HepG2 (cell line): ENCODE results near the gene PDPK1. TPM values are rescaled to one million over a fixed set of nuclear protein-coding genes. Genes with fewer than 3 reads are reported as not detected.
"Not testable (repeated sequence)": the region's sequence is repeated elsewhere in the genome, so short reads cannot be mapped to it uniquely, and the experiment has no call there.

ENCODE experiments used
- ATAC-seq: fragments of 200-7000 bp; cut with Tn5 transposase; 3 replicates; pipeline ENCODE4 v1.9.1; 2020; ENCODE audit warnings: mild to moderate bottlenecking, moderate library complexity
- BruUV-seq: library from RNA; stranded (reverse); fragments of 400-500 nt; replicated peaks from 2 replicates; lab custom pipeline; 2021; lab: Mats Ljungman, UMichigan
- CTCF ChIA-PET: fragments of 300-600 bp; formaldehyde crosslinking; extraction: SDS; loops from one replicate; lab custom pipeline; 2021; ENCODE audit warnings: low total read pairs, inconsistent platforms, low intra/inter-chr PET ratio; lab: Yijun Ruan, JAX
- POLR2A ChIA-PET: fragments of 350-600 bp; sonication (Branson Sonifier 250); formaldehyde crosslinking; loops from one replicate; lab custom pipeline; 2020; ENCODE audit warnings: antibody characterized with exemption, inconsistent platforms; lab: Yijun Ruan, JAX
- DNase-seq: peaks from one replicate; pipeline ENCODE4 v3.0.0-alpha.2; 2015; ENCODE audit warnings: low spot score
- FAIRE-seq: peaks from 3 replicates; lab custom pipeline; 2011; peaks lifted over from hg19 to GRCh38; lab: Jason Lieb, UNC
- H2AFZ ChIP-seq: one replicate; pipeline ENCODE4 v1.6.1; 2011; ENCODE audit warnings: low read length, inconsistent platforms
- H3K27ac ChIP-seq: fragments of 300-600 bp; 3 replicates; pipeline ENCODE4 v1.8.0; 2011; ENCODE audit warnings: mixed run types, mild to moderate bottlenecking, mixed read lengths, low read length, inconsistent platforms; ENCODE audit not compliant: insufficient read depth; ENCODE audit errors: extremely low read length
- H3K27me3 ChIP-seq, 2 experiments: fragments of 200-600 bp in 1 of 2; 2 replicates in 1 of 2; 3 replicates in 1 of 2; pipeline versions ENCODE4 v1.6.0 to v1.8.0; 2011; ENCODE audit warnings: low read length in 2 of 2, mild to moderate bottlenecking in 2 of 2, moderate library complexity in 2 of 2, inconsistent platforms in 1 of 2; ENCODE audit not compliant: insufficient read depth in 2 of 2, control insufficient read depth in 1 of 2
- H3K36me3 ChIP-seq, 2 experiments: fragments of 200-600 bp in 1 of 2; replicated peaks in 1 of 2; 2 replicates in 1 of 2; 3 replicates in 1 of 2; pipeline versions ENCODE4 v1.5.1 to v1.8.0; 2011; ENCODE audit warnings: low read length in 2 of 2, inconsistent platforms in 1 of 2; ENCODE audit not compliant: insufficient read depth in 2 of 2, control insufficient read depth in 1 of 2
- H3K4me1 ChIP-seq: 2 replicates; pipeline ENCODE4 v1.5.1; 2012; ENCODE audit warnings: low read length, inconsistent platforms; ENCODE audit not compliant: insufficient read depth
- H3K4me2 ChIP-seq: 2 replicates; pipeline ENCODE4 v1.6.0; 2011; ENCODE audit warnings: low read depth, low read length, inconsistent platforms
- H3K4me3 ChIP-seq, 3 experiments: fragments of 200-600 bp in 1 of 3; sonication (generic), shearing (Covaris generic) in 1 of 3; replicated peaks in 1 of 3; 2 replicates each; pipeline ENCODE4 v1.5.1; 2011 to 2016; ENCODE audit warnings: low read length in 3 of 3, inconsistent platforms in 2 of 3, low read depth in 2 of 3, mild to moderate bottlenecking in 2 of 3, control low read depth in 1 of 3, mixed read lengths in 1 of 3; ENCODE audit not compliant: insufficient read depth in 1 of 3
- H3K79me2 ChIP-seq: one replicate; pipeline ENCODE4 v1.6.1; 2011; ENCODE audit warnings: low read length, inconsistent platforms; ENCODE audit not compliant: insufficient read depth
- H3K9ac ChIP-seq: 2 replicates; pipeline ENCODE4 v1.6.0; 2011; ENCODE audit warnings: mild to moderate bottlenecking, low read depth, low read length, inconsistent platforms; ENCODE audit not compliant: insufficient read depth
- H3K9me3 ChIP-seq: 2 replicates; pipeline ENCODE4 v1.5.1; 2012; ENCODE audit warnings: mild to moderate bottlenecking, low read length
- H4K20me1 ChIP-seq: 2 replicates; pipeline ENCODE4 v1.6.0; 2011; ENCODE audit warnings: inconsistent platforms, mild to moderate bottlenecking, low read length, moderate library complexity; ENCODE audit not compliant: insufficient read depth
- EP300 ChIP-seq, 3 experiments: sonication (generic) in 1 of 3; formaldehyde crosslinking in 1 of 3; IDR thresholded peaks; 2 replicates each; pipeline versions ENCODE4 v1.5.1 to v1.6.1; 2011 to 2020; ENCODE audit warnings: low read depth in 2 of 3, low read length in 2 of 3, borderline replicate concordance in 1 of 3, improper control_type of control experiment in 1 of 3, mild to moderate bottlenecking in 1 of 3, missing genetic modification reagents in 1 of 3, moderate library complexity in 1 of 3
- ETV5 ChIP-seq: IDR thresholded peaks from 2 replicates; pipeline ENCODE4 v1.6.1; 2018; ENCODE audit warnings: missing biosample characterization, missing genetic modification reagents, inconsistent platforms, borderline replicate concordance
- FOXA3 ChIP-seq: IDR thresholded peaks from 2 replicates; pipeline ENCODE4 v1.6.1; 2016; ENCODE audit warnings: missing genetic modification reagents, missing compliant biosample characterization
- GABPB1 ChIP-seq: IDR thresholded peaks from 2 replicates; pipeline ENCODE4 v1.6.1; 2016; ENCODE audit warnings: mild to moderate bottlenecking, missing genetic modification reagents, moderate library complexity, missing compliant biosample characterization
- GATAD1 ChIP-seq: IDR thresholded peaks from 2 replicates; pipeline ENCODE4 v1.6.1; 2016; ENCODE audit warnings: missing genetic modification reagents, missing compliant biosample characterization
- KDM5B ChIP-seq: sonication (generic); formaldehyde crosslinking; IDR thresholded peaks from 2 replicates; pipeline ENCODE4 v1.4.0; 2020; ENCODE audit warnings: missing genetic modification reagents, mild to moderate bottlenecking, borderline replicate concordance
- MIER3 ChIP-seq: IDR thresholded peaks from 2 replicates; pipeline ENCODE4 v1.6.1; 2016; ENCODE audit warnings: missing compliant biosample characterization, borderline replicate concordance
- PHF5A ChIP-seq: IDR thresholded peaks from one replicate; pipeline ENCODE4 v1.6.1; 2018; ENCODE audit warnings: low read depth, missing genetic modification reagents; ENCODE audit not compliant: unreplicated experiment
- STAG1 ChIP-seq: sonication (generic); formaldehyde crosslinking; IDR thresholded peaks from 2 replicates; pipeline ENCODE4 v1.4.0; 2020; ENCODE audit warnings: missing genetic modification reagents
- ZFX ChIP-seq: sonication (generic); formaldehyde crosslinking; IDR thresholded peaks from 2 replicates; pipeline ENCODE4 v1.4.0; 2020; ENCODE audit warnings: mild to moderate bottlenecking, low read depth, missing genetic modification reagents, moderate library complexity
- ZNF543 ChIP-seq: sonication (generic); formaldehyde crosslinking; IDR thresholded peaks from 2 replicates; pipeline ENCODE4 v1.4.0; 2020; ENCODE audit warnings: mild to moderate bottlenecking, missing genetic modification reagents
- ZNF557 ChIP-seq: sonication (generic); formaldehyde crosslinking; IDR thresholded peaks from 2 replicates; pipeline ENCODE4 v1.4.0; 2020; ENCODE audit warnings: missing genetic modification reagents
- ZNF792 ChIP-seq: IDR thresholded peaks from 2 replicates; pipeline ENCODE4 v1.6.1; 2016
- WGBS: methylation state at CpG from one replicate; pipeline ENCODE4 v1.1.6; 2017; ENCODE audit warnings: low lambda C conversion rate; 5-methylcytosine and 5-hydroxymethylcytosine counted together
- in situ Hi-C: cut with HindIII; loops from 2 replicates; pipeline ENCODE4 v1.10.0; 2017; ENCODE audit warnings: low pct_unique_long_range_greater_than_20kb; ENCODE audit not compliant: extremely low pct_ligation_motif_present
- intact Hi-C: fragments of 100-400 bp; cut with micrococcal nuclease; formaldehyde crosslinking; loops from one replicate; pipeline ENCODE4 v1.10.0; 2022; ENCODE audit not compliant: unreplicated experiment
- polyA plus RNA-seq, 8 experiments: library from polyadenylated mRNA; depleted of rRNA in 3 of 8; stranded (reverse) in 7 of 8; unstranded in 1 of 8; fragments of >200 nt; fragmentation: Illumina TruSeq in 4 of 8; extraction: Trizol in 4 of 8; gene quantifications; 2 replicates each; pipeline versions ENCODE4 v1.2.1 to v1.2.3, GENCODE V29; 2011 to 2016; ENCODE audit warnings: low read depth in 4 of 8, missing spikeins in 1 of 8, mixed read lengths in 1 of 8; ENCODE audit not compliant: insufficient read depth in 1 of 8
- total RNA-seq, 5 experiments: library from RNA; depleted of rRNA; stranded (reverse); fragments of >200 nt; fragmentation: Illumina TruSeq; extraction: Trizol; gene quantifications; 2 replicates each; pipeline ENCODE4 v1.2.3, GENCODE V29; 2016; ENCODE audit warnings: low read depth in 1 of 5
- TF ChIP-seq, protein P1 (sequence below): IDR thresholded peaks from 2 replicates; pipeline ENCODE4 v1.4.0; 2020; ENCODE audit warnings: mild to moderate bottlenecking, missing genetic modification reagents

PDPK1 gene
- total and polyA plus RNA-seq, 2 of the 13 experiments (the other 11 are each of a cell fraction or from before 2014, with no cell fraction given), result 59.6 to 129 TPM

DNA sequence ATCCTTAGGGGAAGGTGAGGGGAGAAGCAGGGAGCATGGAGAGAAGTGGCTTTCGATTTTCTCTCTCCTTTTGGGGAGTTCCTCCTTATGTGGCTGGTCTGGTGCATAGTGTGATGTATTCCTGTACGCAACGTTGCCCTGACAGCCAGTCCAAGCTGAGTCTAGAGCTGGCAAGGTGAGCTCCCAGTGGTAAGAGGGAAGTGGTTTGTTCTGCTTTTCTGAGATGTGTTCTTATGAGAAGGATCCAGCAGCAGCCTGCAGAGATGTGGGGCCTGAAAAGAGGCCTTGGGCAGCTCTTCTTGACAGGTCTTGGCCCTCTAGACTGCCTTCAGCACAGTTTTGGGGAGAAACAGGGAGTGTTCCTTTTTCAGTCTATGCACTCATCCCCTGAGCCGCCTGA is 3.1 kb downstream of the PDPK1 start:
- H3K79me2 ChIP-seq, result peaks cover 47% of the 10 kb centered on the region
- ATAC-seq, FAIRE-seq, BruUV-seq, H3K36me3 ChIP-seq, H3K27me3 ChIP-seq, intact Hi-C loops, H2AFZ ChIP-seq, in situ Hi-C loops, H3K9me3 ChIP-seq, H3K4me3 ChIP-seq, CTCF ChIA-PET, H3K9ac ChIP-seq, DNase-seq, H4K20me1 ChIP-seq: not testable (repeated sequence)
- 50% methylated on average over 1 of the region's 4 CpGs for WGBS
- H3K27ac ChIP-seq, result peak overlapping the region; percentile 63
- POLR2A ChIA-PET, result interaction anchor here (1.2 kb wide), 1 partner anchor 11 kb away, joined by 5 read pairs; no protein-coding TSS in a partner anchor
- H3K4me2 ChIP-seq, result peak overlapping the region; percentile 61
- TF ChIP-seq PHF5A (CRISPR knock-in tag), result peak; percentile 5
- peaks cover 60% of the 10 kb centered on the region for H3K4me1 ChIP-seq

DNA sequence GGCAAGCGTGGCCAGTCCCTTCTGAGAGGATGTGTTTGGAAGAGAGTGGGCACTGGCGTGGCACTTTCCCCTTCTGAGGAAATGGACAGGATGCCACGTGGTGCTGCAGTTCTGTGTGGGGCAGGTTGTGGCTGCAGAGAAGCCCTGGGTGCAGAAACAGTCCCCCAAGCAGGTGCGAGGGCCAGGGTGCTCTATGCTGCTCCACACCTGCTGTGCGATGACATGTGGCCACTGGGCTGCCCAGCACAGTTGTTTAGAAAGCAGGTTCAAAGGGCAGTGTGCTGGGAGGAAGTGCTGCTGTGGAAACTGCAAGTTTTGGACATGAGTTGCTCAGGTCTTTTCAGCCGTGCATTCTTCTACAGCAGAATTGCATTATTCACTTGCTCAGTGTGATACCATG is 3.6 kb downstream of the PDPK1 start:
- H2AFZ ChIP-seq; BruUV-seq; H3K36me3 ChIP-seq; in situ Hi-C loops; H3K9ac ChIP-seq; H3K9me3 ChIP-seq; intact Hi-C loops; H4K20me1 ChIP-seq; H3K27me3 ChIP-seq; CTCF ChIA-PET; TF ChIP-seq EP300 (CRISPR knock-in tag; IDR thresholded peaks at IDR 0.05; ENCODE audit: borderline replicate concordance): not testable (repeated sequence)
- H3K79me2 ChIP-seq, result peaks cover 51% of the 10 kb centered on the region
- peak overlapping the region in 1 of 3 experiments; percentile 40; a peak in 2 of 6 replicates for H3K4me3 ChIP-seq
- H3K4me1 ChIP-seq, result peaks cover 60% of the 10 kb centered on the region
- POLR2A ChIA-PET, result interaction anchor here (1.2 kb wide), 1 partner anchor 11 kb away, joined by 5 read pairs; no protein-coding TSS in a partner anchor
- WGBS, result 21% methylated on average over 6 of the region's 6 CpGs
- DNase-seq, result peak; percentile 71
- peak overlapping the region; percentile 61 for H3K4me2 ChIP-seq
- FAIRE-seq, result peak; percentile 96
- peak overlapping the region; percentile 63 for H3K27ac ChIP-seq
- ATAC-seq, result peak; percentile 78
- TF ChIP-seq STAG1 (CRISPR knock-in tag) (peak; percentile 19; the same call in 1 of the 2 replicates), ZNF792 (0 out of 2 replicates have a peak, but pooled peaks have one; percentile 37), MIER3 (CRISPR knock-in tag) (0 out of 2 replicates have a peak, but pooled peaks have one; percentile 31), KDM5B (peak; percentile 54; the same call in 1 of the 2 replicates), GABPB1 (CRISPR knock-in tag) (peak; percentile 61), ZNF543 (CRISPR knock-in tag) (peak; percentile 24; the same call in 1 of the 2 replicates), GATAD1 (CRISPR knock-in tag) (0 out of 2 replicates have a peak, but pooled peaks have one; percentile 18), ZNF557 (CRISPR knock-in tag) (0 out of 2 replicates have a peak, but pooled peaks have one; percentile 54), EP300 (IDR thresholded peaks at IDR 0.05; ENCODE audit: low read depth in 2 of 2, low read length in 2 of 2) (peak in 1 of 2 experiments; percentile 39; a peak in 1 of 4 replicates), ZFX (CRISPR knock-in tag) (peak; percentile 35; the same call in 1 of the 2 replicates), ETV5 (CRISPR knock-in tag) (peak; percentile 67; the same call in 1 of the 2 replicates), FOXA3 (peak; percentile 62)
- TF ChIP-seq, protein P1, sequence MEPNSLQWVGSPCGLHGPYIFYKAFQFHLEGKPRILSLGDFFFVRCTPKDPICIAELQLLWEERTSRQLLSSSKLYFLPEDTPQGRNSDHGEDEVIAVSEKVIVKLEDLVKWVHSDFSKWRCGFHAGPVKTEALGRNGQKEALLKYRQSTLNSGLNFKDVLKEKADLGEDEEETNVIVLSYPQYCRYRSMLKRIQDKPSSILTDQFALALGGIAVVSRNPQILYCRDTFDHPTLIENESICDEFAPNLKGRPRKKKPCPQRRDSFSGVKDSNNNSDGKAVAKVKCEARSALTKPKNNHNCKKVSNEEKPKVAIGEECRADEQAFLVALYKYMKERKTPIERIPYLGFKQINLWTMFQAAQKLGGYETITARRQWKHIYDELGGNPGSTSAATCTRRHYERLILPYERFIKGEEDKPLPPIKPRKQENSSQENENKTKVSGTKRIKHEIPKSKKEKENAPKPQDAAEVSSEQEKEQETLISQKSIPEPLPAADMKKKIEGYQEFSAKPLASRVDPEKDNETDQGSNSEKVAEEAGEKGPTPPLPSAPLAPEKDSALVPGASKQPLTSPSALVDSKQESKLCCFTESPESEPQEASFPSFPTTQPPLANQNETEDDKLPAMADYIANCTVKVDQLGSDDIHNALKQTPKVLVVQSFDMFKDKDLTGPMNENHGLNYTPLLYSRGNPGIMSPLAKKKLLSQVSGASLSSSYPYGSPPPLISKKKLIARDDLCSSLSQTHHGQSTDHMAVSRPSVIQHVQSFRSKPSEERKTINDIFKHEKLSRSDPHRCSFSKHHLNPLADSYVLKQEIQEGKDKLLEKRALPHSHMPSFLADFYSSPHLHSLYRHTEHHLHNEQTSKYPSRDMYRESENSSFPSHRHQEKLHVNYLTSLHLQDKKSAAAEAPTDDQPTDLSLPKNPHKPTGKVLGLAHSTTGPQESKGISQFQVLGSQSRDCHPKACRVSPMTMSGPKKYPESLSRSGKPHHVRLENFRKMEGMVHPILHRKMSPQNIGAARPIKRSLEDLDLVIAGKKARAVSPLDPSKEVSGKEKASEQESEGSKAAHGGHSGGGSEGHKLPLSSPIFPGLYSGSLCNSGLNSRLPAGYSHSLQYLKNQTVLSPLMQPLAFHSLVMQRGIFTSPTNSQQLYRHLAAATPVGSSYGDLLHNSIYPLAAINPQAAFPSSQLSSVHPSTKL (CRISPR knock-in tag), result peak; percentile 55
